Neural cell (in vitro differentiated cells): ENCODE data around the gene SSBP2. TPM values are rescaled to one million over a fixed set of nuclear protein-coding genes. Genes with fewer than 3 reads are reported as not detected.

Experiments
- H2AFZ ChIP-seq: fragments of 200-600, 300-800 bp; sonication (generic), shearing (Covaris generic); 2 replicates; pipeline ENCODE4 v1.6.0; 2014; ENCODE audit warnings: low read depth, mild to moderate bottlenecking, antibody characterized with exemption, low read length, moderate library complexity
- H3F3A ChIP-seq: fragments of 200-600 bp; shearing (Covaris generic); 2 replicates; pipeline ENCODE4 v1.6.1; 2016; ENCODE audit warnings: mild to moderate bottlenecking, moderate library complexity, mixed read lengths, antibody characterized with exemption, low read length; ENCODE audit not compliant: insufficient read depth, poor library complexity, severe bottlenecking
- H3K27ac ChIP-seq: fragments of 200-600, 300-800 bp; sonication (generic), shearing (Covaris generic); 2 replicates; pipeline ENCODE4 v1.5.1; 2014; ENCODE audit warnings: mild to moderate bottlenecking, low read length, moderate library complexity
- H3K27me3 ChIP-seq: fragments of 300-800, 200-600 bp; sonication (generic), shearing (Covaris generic); 2 replicates; pipeline ENCODE4 v1.6.0; 2014; ENCODE audit warnings: mild to moderate bottlenecking, low read depth, low read length, moderate library complexity; ENCODE audit not compliant: insufficient read depth
- H3K36me3 ChIP-seq: fragments of 300-800, 200-600 bp; sonication (generic), shearing (Covaris generic); 2 replicates; pipeline ENCODE4 v1.5.1; 2014; ENCODE audit warnings: mild to moderate bottlenecking, antibody characterized with exemption, low read length, moderate library complexity; ENCODE audit not compliant: insufficient read depth
- H3K4me2 ChIP-seq: fragments of 300-800, 200-600 bp; sonication (generic), shearing (Covaris generic); 2 replicates; pipeline ENCODE4 v1.6.0; 2014; ENCODE audit warnings: mild to moderate bottlenecking, low read length
- H3K4me3 ChIP-seq: fragments of 300-800, 200-600 bp; sonication (generic), shearing (Covaris generic); 2 replicates; pipeline ENCODE4 v1.5.1; 2014; ENCODE audit warnings: mild to moderate bottlenecking, low read length, moderate library complexity
- H3K79me2 ChIP-seq: fragments of 200-600 bp; shearing (Covaris generic); replicated peaks from 2 replicates; pipeline ENCODE4 v1.6.0; 2014; ENCODE audit warnings: mild to moderate bottlenecking, low read length, moderate library complexity; ENCODE audit not compliant: insufficient read depth
- H3K9ac ChIP-seq: fragments of 300-800, 200-600 bp; sonication (generic), shearing (Covaris generic); 2 replicates; pipeline ENCODE4 v1.6.1; 2016; ENCODE audit warnings: mild to moderate bottlenecking, low read length, mixed read lengths
- H3K9me2 ChIP-seq: fragments of 200-600 bp; shearing (Covaris generic); 2 replicates; pipeline ENCODE4 v1.6.1; 2016; ENCODE audit warnings: mild to moderate bottlenecking, low read length, mixed read lengths; ENCODE audit not compliant: insufficient read depth
- H3K9me3 ChIP-seq: fragments of 200-600, 300-800 bp; sonication (generic), shearing (Covaris generic); 2 replicates; pipeline ENCODE4 v1.6.1; 2016; ENCODE audit warnings: mild to moderate bottlenecking, mixed run types, low read length, moderate library complexity, mixed read lengths
- H4K20me1 ChIP-seq: fragments of 200-600 bp; shearing (Covaris generic); 2 replicates; pipeline ENCODE4 v1.6.1; 2016; ENCODE audit warnings: mild to moderate bottlenecking, mixed run types; ENCODE audit not compliant: insufficient read depth
- CTCF ChIP-seq: fragments of 450-650 bp; IDR thresholded peaks from 2 replicates; pipeline ENCODE4 v1.5.1; 2014; ENCODE audit warnings: antibody characterized with exemption, mild to moderate bottlenecking, moderate library complexity; ENCODE audit not compliant: poor library complexity, severe bottlenecking
- EP300 ChIP-seq: fragments of 450-650 bp; conservative IDR thresholded peaks from 2 replicates; pipeline ENCODE4 v1.6.1; 2014; ENCODE audit warnings: antibody characterized with exemption, mild to moderate bottlenecking, moderate library complexity; ENCODE audit not compliant: poor library complexity, severe bottlenecking
- EZH2 ChIP-seq: fragments of 200-600, 300-800 bp; shearing (Covaris generic), sonication (generic); IDR thresholded peaks from 2 replicates; pipeline ENCODE4 v1.6.1; 2014; ENCODE audit warnings: antibody characterized with exemption, low read length, borderline replicate concordance, mild to moderate bottlenecking; ENCODE audit not compliant: insufficient read depth, poor library complexity, severe bottlenecking
- MXI1 ChIP-seq: fragments of 450-650 bp; conservative IDR thresholded peaks from 2 replicates; pipeline ENCODE4 v1.6.1; 2014; ENCODE audit warnings: antibody characterized with exemption, mild to moderate bottlenecking; ENCODE audit not compliant: poor library complexity, severe bottlenecking
- POLR2AphosphoS5 ChIP-seq: IDR thresholded peaks from 2 replicates; pipeline ENCODE4 v1.6.1; 2012
- RAD21 ChIP-seq: fragments of 450-650 bp; conservative IDR thresholded peaks from 2 replicates; pipeline ENCODE4 v1.6.1; 2014; ENCODE audit warnings: antibody characterized with exemption, mild to moderate bottlenecking, moderate library complexity
- REST ChIP-seq: IDR thresholded peaks from 2 replicates; pipeline ENCODE4 v1.6.1; 2012; ENCODE audit warnings: borderline replicate concordance
- SMC3 ChIP-seq: fragments of 450-650 bp; conservative IDR thresholded peaks from 2 replicates; pipeline ENCODE4 v1.6.1; 2014; ENCODE audit warnings: antibody characterized with exemption, mild to moderate bottlenecking, moderate library complexity; ENCODE audit not compliant: poor library complexity
- TAF1 ChIP-seq: IDR thresholded peaks from 2 replicates; pipeline ENCODE4 v1.6.1; 2012; ENCODE audit warnings: low read depth
- polyA plus RNA-seq: library from polyadenylated mRNA; depleted of rRNA; stranded (reverse); fragments of >200 nt; gene quantifications from 2 replicates; pipeline ENCODE4 v1.2.3, GENCODE V29; 2014

The SSBP2 gene
- polyA plus RNA-seq, 1 donor from 2014 or later = 128 TPM

GRCh38 chr5:81688215-81688614, 62.7 kb downstream of the SSBP2 start:
- Histone ChIP-seq H4K20me1 (no peaks in the 10 kb centered on the region), H3K4me2 (no peak overlapping the region), H3K27me3 (no peaks in the 10 kb centered on the region), H2AFZ (no peak overlapping the region), H3F3A (no peaks in the 10 kb centered on the region), H3K79me2 (peaks cover 93% of the 10 kb centered on the region), H3K27ac (no peak overlapping the region), H3K4me3 (no peak overlapping the region), H3K9me2 (no peaks in the 10 kb centered on the region), H3K9ac (no peak overlapping the region), H3K9me3 (no peaks in the 10 kb centered on the region), H3K36me3 (no peaks in the 10 kb centered on the region)
- TF ChIP-seq REST = no peak
- no peak for TF ChIP-seq MXI1
- no peak for TF ChIP-seq POLR2AphosphoS5
- no peak for TF ChIP-seq CTCF
- no peak for TF ChIP-seq RAD21
- TF ChIP-seq SMC3 = no peak
- no peak for TF ChIP-seq TAF1
- no peak for TF ChIP-seq EZH2
- TF ChIP-seq EP300 = no peak

- H3K9me2 ChIP-seq = no peaks in the 10 kb centered on the region
- no peaks in the 10 kb centered on the region for H3K9me3 ChIP-seq
- no peak overlapping the region for H3K4me2 ChIP-seq
- no peaks in the 10 kb centered on the region for H3F3A ChIP-seq
- H3K4me3 ChIP-seq = no peak overlapping the region
- H3K36me3 ChIP-seq = no peaks in the 10 kb centered on the region
- H4K20me1 ChIP-seq = no peaks in the 10 kb centered on the region
- no peaks in the 10 kb centered on the region for H3K27me3 ChIP-seq
- TF ChIP-seq POLR2AphosphoS5 (no peak), SMC3 (no peak), RAD21 (no peak), REST (no peak)
- peaks cover 97% of the 10 kb centered on the region for H3K79me2 ChIP-seq
- H3K9ac ChIP-seq = no peak overlapping the region
- H3K27ac ChIP-seq = no peak overlapping the region
- H2AFZ ChIP-seq = no peak overlapping the region
Observed at GRCh38 chr5:81687292-81687691, 63.6 kb downstream of the SSBP2 start.
